OCI-LY7 (cell line): ENCODE data around the gene PTCD3. TPM values are rescaled to one million over a fixed set of nuclear protein-coding genes. Genes with fewer than 3 reads are reported as not detected.

Experiments used
- BruUV-seq: library from RNA; stranded (reverse); fragments of 400-500 nt; replicated peaks from 2 replicates; lab custom pipeline; 2021; lab: Mats Ljungman, UMichigan
- CTCF ChIA-PET: fragments of 300-600 bp; sonication (Branson Sonifier 250); formaldehyde crosslinking; loops from one replicate; lab custom pipeline; 2022; ENCODE audit warnings: antibody characterized with exemption; ENCODE audit not compliant: unreplicated experiment; lab: Charles Lee
- POLR2A ChIA-PET: fragments of 300-600 bp; sonication (Branson Sonifier 250); formaldehyde crosslinking; loops from one replicate; lab custom pipeline; 2022; ENCODE audit warnings: antibody characterized with exemption; lab: Charles Lee
- DNase-seq: peaks from one replicate; pipeline ENCODE4 v3.0.0-alpha.2; 2015; ENCODE audit warnings: low spot score
- H2AFZ ChIP-seq: fragments of 200-600 bp; sonication (generic), shearing (Covaris generic); 2 replicates; pipeline ENCODE4 v1.6.1; 2014; ENCODE audit warnings: mild to moderate bottlenecking, antibody characterized with exemption, low read length, moderate library complexity
- H3K27ac ChIP-seq: fragments of 200-600 bp; sonication (generic); 2 replicates; pipeline ENCODE4 v1.5.1; 2014; ENCODE audit warnings: mixed run types, low read depth, mild to moderate bottlenecking, moderate library complexity, low read length, inconsistent platforms; ENCODE audit not compliant: poor library complexity, severe bottlenecking
- H3K36me3 ChIP-seq: fragments of 200-600 bp; sonication (generic); 2 replicates; pipeline ENCODE4 v1.6.1; 2014; ENCODE audit warnings: mild to moderate bottlenecking, antibody characterized with exemption, low read length, moderate library complexity, mixed read lengths; ENCODE audit not compliant: insufficient read depth
- H3K4me1 ChIP-seq: fragments of 200-600 bp; sonication (generic); 2 replicates; pipeline ENCODE4 v1.5.1; 2014; ENCODE audit warnings: mild to moderate bottlenecking, low read length; ENCODE audit not compliant: insufficient read depth, poor library complexity, severe bottlenecking
- H3K4me2 ChIP-seq: fragments of 200-600 bp; sonication (generic); 2 replicates; pipeline ENCODE4 v1.6.1; 2014; ENCODE audit warnings: mild to moderate bottlenecking, low read length
- H3K4me3 ChIP-seq: fragments of 200-600 bp; sonication (generic); 2 replicates; pipeline ENCODE4 v1.5.1; 2014; ENCODE audit warnings: mild to moderate bottlenecking, low read depth, low read length; ENCODE audit not compliant: poor library complexity, severe bottlenecking
- H3K79me2 ChIP-seq: fragments of 200-600 bp; sonication (generic); 2 replicates; pipeline ENCODE4 v1.6.1; 2016; ENCODE audit warnings: low read depth, mild to moderate bottlenecking, low read length, moderate library complexity, mixed read lengths; ENCODE audit not compliant: insufficient read depth
- H3K9me2 ChIP-seq: fragments of 200-600 bp; sonication (generic); 2 replicates; pipeline ENCODE4 v1.6.1; 2016; ENCODE audit warnings: mild to moderate bottlenecking, low read length, mixed read lengths; ENCODE audit not compliant: insufficient read depth
- H3K9me3 ChIP-seq: fragments of 200-600 bp; sonication (generic); 2 replicates; pipeline ENCODE4 v1.6.1; 2014; ENCODE audit warnings: mild to moderate bottlenecking, mixed run types, low read length, mixed read lengths
- H4K20me1 ChIP-seq: fragments of 200-600 bp; sonication (generic); 2 replicates; pipeline ENCODE4 v1.6.1; 2014; ENCODE audit warnings: mild to moderate bottlenecking, antibody characterized with exemption, low read length, moderate library complexity, mixed read lengths; ENCODE audit not compliant: insufficient read depth
- CTCF ChIP-seq: fragments of 200-600 bp; sonication (generic); conservative IDR thresholded peaks from 2 replicates; pipeline ENCODE4 v1.5.1; 2014; ENCODE audit warnings: mild to moderate bottlenecking, antibody characterized with exemption, low read length, moderate library complexity, mixed read lengths
- EZH2phosphoT487 ChIP-seq: fragments of 200-600 bp; sonication (generic); IDR thresholded peaks from 2 replicates; pipeline ENCODE4 v1.6.1; 2018; ENCODE audit warnings: low read depth, borderline replicate concordance, mild to moderate bottlenecking, mixed run types, antibody characterized with exemption, low read length, moderate library complexity, mixed read lengths
- intact Hi-C: fragments of 100-400 bp; cut with micrococcal nuclease; formaldehyde crosslinking; loops from one replicate; pipeline ENCODE4 v1.10.0; 2022; ENCODE audit not compliant: unreplicated experiment
- total RNA-seq, 2 experiments: library from RNA; depleted of rRNA in 1 of 2; stranded (reverse); fragments of >200 nt in 1 of 2; shearing (Covaris generic) in 1 of 2; gene quantifications; 2 replicates each; pipeline ENCODE4 v1.2.3, GENCODE V29; 2014 to 2022

PTCD3 gene
- total RNA-seq, 2 experiments from 2014 or later: 152 to 215 TPM

- CTCF ChIA-PET: no interaction called here
- no peaks in the 10 kb centered on the region for H3K4me1 ChIP-seq
- H3K36me3 ChIP-seq: peaks cover 92% of the 10 kb centered on the region
- H3K9me2 ChIP-seq: no peaks in the 10 kb centered on the region
- H4K20me1 ChIP-seq: no peaks in the 10 kb centered on the region
- H3K4me2 ChIP-seq: no peak overlapping the region
- intact Hi-C loops: loop anchor here (10.0 kb wide), 2 partner anchors 107 to 177 kb away; partner anchors contain the start of gene ST3GAL5
- H3K27ac ChIP-seq: no peak overlapping the region
- DNase-seq: no peak
- H3K9me3 ChIP-seq: 0 out of 2 replicates have a peak, but pooled peaks cover 5% of the 10 kb centered on the region
- no peak overlapping the region for H2AFZ ChIP-seq
- no peak for TF ChIP-seq CTCF
- BruUV-seq: no TSS peak
- POLR2A ChIA-PET: no interaction called here
- H3K4me3 ChIP-seq: no peak overlapping the region
- no peaks in the 10 kb centered on the region for H3K79me2 ChIP-seq
Measured at GRCh38 chr2:86062043-86062442, 44.0 kb upstream of the PTCD3 start.

GRCh38 chr2:86064006-86064405 is 42.0 kb upstream of the PTCD3 start:
- H3K9me2 ChIP-seq: no peaks in the 10 kb centered on the region
- ChIA-PET POLR2A (interaction anchor here (0.9 kb wide), 1 partner anchor 28 kb away, joined by 3 read pairs; no protein-coding TSS in a partner anchor), CTCF (no interaction called here)
- no peak overlapping the region for H3K4me2 ChIP-seq
- peaks cover 98% of the 10 kb centered on the region for H3K36me3 ChIP-seq
- H3K27ac ChIP-seq: no peak overlapping the region
- no peaks in the 10 kb centered on the region for H3K79me2 ChIP-seq
- no TSS peak for BruUV-seq
- H2AFZ ChIP-seq: no peak overlapping the region
- H3K4me1 ChIP-seq: peaks cover 6% of the 10 kb centered on the region
- intact Hi-C loops: loop anchor here (10.0 kb wide), 2 partner anchors 109 to 179 kb away; partner anchors contain the start of gene ST3GAL5
- no peaks in the 10 kb centered on the region for H4K20me1 ChIP-seq
- no peak for DNase-seq
- no peak for TF ChIP-seq CTCF
- no peak for TF ChIP-seq EZH2phosphoT487
- H3K9me3 ChIP-seq: 0 out of 2 replicates have a peak, but pooled peaks cover 5% of the 10 kb centered on the region
- H3K4me3 ChIP-seq: no peak overlapping the region

- H3K9me2 ChIP-seq: no peaks in the 10 kb centered on the region
- H3K27ac ChIP-seq: no peak overlapping the region
- BruUV-seq: no TSS peak
- 0 out of 2 replicates have a peak, but pooled peaks cover 5% of the 10 kb centered on the region for H3K9me3 ChIP-seq
- H3K4me1 ChIP-seq: peaks cover 6% of the 10 kb centered on the region
- ChIA-PET CTCF (no interaction called here), POLR2A (no interaction called here)
- no peak for DNase-seq
- no peak overlapping the region for H3K4me2 ChIP-seq
- H4K20me1 ChIP-seq: no peaks in the 10 kb centered on the region
- no peaks in the 10 kb centered on the region for H3K79me2 ChIP-seq
- intact Hi-C loops: loop anchor here (10.0 kb wide), 2 partner anchors 111 to 181 kb away; partner anchors contain the start of gene ST3GAL5
- no peak for TF ChIP-seq EZH2phosphoT487
- TF ChIP-seq CTCF: no peak
- H3K4me3 ChIP-seq: no peak overlapping the region
- peaks cover 98% of the 10 kb centered on the region for H3K36me3 ChIP-seq
- H2AFZ ChIP-seq: no peak overlapping the region
Measured at GRCh38 chr2:86065512-86065911, 40.5 kb upstream of the PTCD3 start.
